ENCODE measurements around the gene SLC30A10.

DNA sequence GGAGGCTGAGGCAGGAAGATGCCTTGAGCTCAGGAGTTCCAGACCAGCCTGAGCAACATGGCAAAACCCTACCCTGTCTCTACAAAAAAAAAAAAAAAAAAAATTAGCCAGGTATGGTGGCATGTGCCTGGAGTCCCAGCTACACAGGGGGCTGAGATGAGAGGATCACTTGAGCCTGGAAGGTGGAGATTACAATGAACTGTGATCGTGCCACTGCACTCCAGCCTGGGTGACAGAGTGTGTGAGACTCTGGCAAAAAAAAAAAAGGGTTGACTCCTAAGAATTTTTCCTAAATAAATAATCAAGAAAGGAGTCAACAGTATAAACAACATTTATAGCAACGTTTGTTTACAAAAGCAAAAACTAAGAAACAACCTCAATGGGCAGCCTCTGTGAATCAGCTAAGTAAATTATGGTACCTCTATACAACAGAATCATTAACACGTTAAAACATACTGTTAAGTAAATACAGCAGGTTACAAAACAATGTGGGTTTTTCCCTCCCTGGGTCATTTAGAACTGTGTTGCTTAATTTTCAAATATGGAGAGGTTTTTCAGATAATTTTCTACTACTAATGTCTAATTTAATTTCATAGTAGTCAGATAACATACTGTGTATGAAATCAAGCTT lies 56.8 kb downstream of the SLC30A10 start:
- TF ChIP-seq POLR2A (IDR thresholded peaks at IDR 0.05) = no peak
- TF ChIP-seq, protein P1, sequence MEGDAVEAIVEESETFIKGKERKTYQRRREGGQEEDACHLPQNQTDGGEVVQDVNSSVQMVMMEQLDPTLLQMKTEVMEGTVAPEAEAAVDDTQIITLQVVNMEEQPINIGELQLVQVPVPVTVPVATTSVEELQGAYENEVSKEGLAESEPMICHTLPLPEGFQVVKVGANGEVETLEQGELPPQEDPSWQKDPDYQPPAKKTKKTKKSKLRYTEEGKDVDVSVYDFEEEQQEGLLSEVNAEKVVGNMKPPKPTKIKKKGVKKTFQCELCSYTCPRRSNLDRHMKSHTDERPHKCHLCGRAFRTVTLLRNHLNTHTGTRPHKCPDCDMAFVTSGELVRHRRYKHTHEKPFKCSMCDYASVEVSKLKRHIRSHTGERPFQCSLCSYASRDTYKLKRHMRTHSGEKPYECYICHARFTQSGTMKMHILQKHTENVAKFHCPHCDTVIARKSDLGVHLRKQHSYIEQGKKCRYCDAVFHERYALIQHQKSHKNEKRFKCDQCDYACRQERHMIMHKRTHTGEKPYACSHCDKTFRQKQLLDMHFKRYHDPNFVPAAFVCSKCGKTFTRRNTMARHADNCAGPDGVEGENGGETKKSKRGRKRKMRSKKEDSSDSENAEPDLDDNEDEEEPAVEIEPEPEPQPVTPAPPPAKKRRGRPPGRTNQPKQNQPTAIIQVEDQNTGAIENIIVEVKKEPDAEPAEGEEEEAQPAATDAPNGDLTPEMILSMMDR (IDR thresholded peaks at IDR 0.05) = no peak
